C4-2B (cell line): Measurements from ENCODE around the gene SLC6A6.

Experiments
- ZFX ChIP-seq: fragments of 450-650 bp; IDR thresholded peaks from 2 replicates; pipeline ENCODE4 v1.6.1; 2017
- TF ChIP-seq, protein P1 (sequence below): fragments of 450-650 bp; conservative IDR thresholded peaks from 2 replicates; pipeline ENCODE4 v1.5.1; 2017; ENCODE audit warnings: mild to moderate bottlenecking

DNA sequence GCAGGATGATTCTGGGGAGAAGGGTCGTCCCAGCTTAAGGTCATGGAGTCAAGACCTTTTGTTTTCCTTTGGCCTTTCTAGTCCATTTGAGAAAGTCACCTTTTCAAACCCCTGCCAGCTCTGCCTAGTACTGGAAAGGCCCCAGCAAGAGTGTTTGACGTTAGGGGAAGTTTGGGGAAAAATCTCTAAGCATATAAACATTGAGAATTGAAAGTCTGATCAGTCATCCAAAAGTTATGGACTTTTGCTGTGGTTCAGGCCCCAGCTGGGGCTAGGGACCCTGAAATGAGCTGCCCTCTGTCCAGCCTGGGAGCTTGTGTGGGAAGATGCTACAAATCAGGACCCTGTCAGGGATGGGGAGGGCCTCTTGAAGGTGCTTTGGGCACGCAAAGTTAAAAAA, 21.6 kb downstream of the SLC6A6 start:
- TF ChIP-seq, protein P1, sequence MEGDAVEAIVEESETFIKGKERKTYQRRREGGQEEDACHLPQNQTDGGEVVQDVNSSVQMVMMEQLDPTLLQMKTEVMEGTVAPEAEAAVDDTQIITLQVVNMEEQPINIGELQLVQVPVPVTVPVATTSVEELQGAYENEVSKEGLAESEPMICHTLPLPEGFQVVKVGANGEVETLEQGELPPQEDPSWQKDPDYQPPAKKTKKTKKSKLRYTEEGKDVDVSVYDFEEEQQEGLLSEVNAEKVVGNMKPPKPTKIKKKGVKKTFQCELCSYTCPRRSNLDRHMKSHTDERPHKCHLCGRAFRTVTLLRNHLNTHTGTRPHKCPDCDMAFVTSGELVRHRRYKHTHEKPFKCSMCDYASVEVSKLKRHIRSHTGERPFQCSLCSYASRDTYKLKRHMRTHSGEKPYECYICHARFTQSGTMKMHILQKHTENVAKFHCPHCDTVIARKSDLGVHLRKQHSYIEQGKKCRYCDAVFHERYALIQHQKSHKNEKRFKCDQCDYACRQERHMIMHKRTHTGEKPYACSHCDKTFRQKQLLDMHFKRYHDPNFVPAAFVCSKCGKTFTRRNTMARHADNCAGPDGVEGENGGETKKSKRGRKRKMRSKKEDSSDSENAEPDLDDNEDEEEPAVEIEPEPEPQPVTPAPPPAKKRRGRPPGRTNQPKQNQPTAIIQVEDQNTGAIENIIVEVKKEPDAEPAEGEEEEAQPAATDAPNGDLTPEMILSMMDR, result no peak
- no peak for TF ChIP-seq ZFX
